Calu3 (cell line): ENCODE results near the gene GSK3B. TPM values are rescaled to one million over a fixed set of nuclear protein-coding genes. Genes with fewer than 3 reads are reported as not detected.
"Not testable (repeated sequence)": the region's sequence is repeated elsewhere in the genome, so short reads cannot be mapped to it uniquely, and the experiment has no call there.

ENCODE experiments used
- BruUV-seq: library from RNA; stranded (reverse); fragments of 400-500 nt; replicated peaks from 2 replicates; lab custom pipeline; 2021; lab: Mats Ljungman, UMichigan
- CTCF ChIA-PET: fragments of 300-600 bp; sonication (Branson Sonifier 250); formaldehyde crosslinking; loops from one replicate; lab custom pipeline; 2022; ENCODE audit warnings: antibody characterized with exemption; lab: Charles Lee
- DNase-seq: peaks from one replicate; pipeline ENCODE4 v3.0.0; 2022
- H3K27ac Mint-ChIP-seq: one replicate; pipeline ENCODE4 v1.8.0; 2022; ENCODE audit warnings: mixed read lengths; ENCODE audit not compliant: unreplicated experiment
- H3K27me3 Mint-ChIP-seq: one replicate; pipeline ENCODE4 v1.8.0; 2022; ENCODE audit warnings: mixed read lengths; ENCODE audit not compliant: unreplicated experiment
- H3K36me3 Mint-ChIP-seq: one replicate; pipeline ENCODE4 v1.8.0; 2022; ENCODE audit warnings: mild to moderate bottlenecking, moderate library complexity, mixed read lengths; ENCODE audit not compliant: insufficient read depth, unreplicated experiment
- H3K4me1 Mint-ChIP-seq: one replicate; pipeline ENCODE4 v1.8.0; 2022; ENCODE audit warnings: mild to moderate bottlenecking, low read depth, mixed read lengths; ENCODE audit not compliant: unreplicated experiment
- H3K4me3 Mint-ChIP-seq: one replicate; pipeline ENCODE4 v1.8.0; 2022; ENCODE audit warnings: mild to moderate bottlenecking, low read depth, moderate library complexity, mixed read lengths; ENCODE audit not compliant: unreplicated experiment
- H3K9me3 Mint-ChIP-seq: one replicate; pipeline ENCODE4 v1.8.0; 2022; ENCODE audit warnings: low read depth, mixed read lengths; ENCODE audit not compliant: unreplicated experiment
- CTCF ChIP-seq: fragments of 200-600 bp; IDR thresholded peaks from one replicate; pipeline ENCODE4 v1.8.0; 2022; ENCODE audit warnings: antibody characterized with exemption; ENCODE audit not compliant: unreplicated experiment
- intact Hi-C: fragments of 100-400 bp; cut with micrococcal nuclease; formaldehyde crosslinking; loops from one replicate; pipeline ENCODE4 v1.10.0; 2022; ENCODE audit not compliant: unreplicated experiment
- total RNA-seq: library from RNA; stranded (reverse); gene quantifications from 2 replicates; pipeline ENCODE4 v1.2.3, GENCODE V29; 2022

The GSK3B gene
- total RNA-seq, 1 experiment from 2014 or later = 48.6 TPM

- intact Hi-C loops = loop anchor here (10.0 kb wide), 1 partner anchor 47 kb away; no protein-coding TSS in a partner anchor
- BruUV-seq = no TSS peak
- Mint-ChIP-seq H3K27me3 (no peaks in the 10 kb centered on the region), H3K4me3 (no peak overlapping the region), H3K9me3 (no peaks in the 10 kb centered on the region), H3K4me1 (peaks cover 11% of the 10 kb centered on the region), H3K36me3 (no peaks in the 10 kb centered on the region), H3K27ac (no peak overlapping the region)
- no peak for DNase-seq
- CTCF ChIA-PET = no interaction called here
- TF ChIP-seq CTCF = no peak
Measured at GRCh38 chr3:120017692-120018091, 76.6 kb downstream of the GSK3B start.

- CTCF ChIA-PET = no interaction called here
- Mint-ChIP-seq H3K4me3 (no peak overlapping the region), H3K36me3 (no peaks in the 10 kb centered on the region), H3K27me3 (no peaks in the 10 kb centered on the region), H3K27ac (no peak overlapping the region), H3K9me3 (no peaks in the 10 kb centered on the region), H3K4me1 (peaks cover 13% of the 10 kb centered on the region)
- BruUV-seq = no TSS peak
- no peak for TF ChIP-seq CTCF
- no peak for DNase-seq
- intact Hi-C loops = loop anchor here (10.0 kb wide), 1 partner anchor 51 kb away; no protein-coding TSS in a partner anchor
Measured at GRCh38 chr3:120013481-120013880, 80.8 kb downstream of the GSK3B start.

DNA sequence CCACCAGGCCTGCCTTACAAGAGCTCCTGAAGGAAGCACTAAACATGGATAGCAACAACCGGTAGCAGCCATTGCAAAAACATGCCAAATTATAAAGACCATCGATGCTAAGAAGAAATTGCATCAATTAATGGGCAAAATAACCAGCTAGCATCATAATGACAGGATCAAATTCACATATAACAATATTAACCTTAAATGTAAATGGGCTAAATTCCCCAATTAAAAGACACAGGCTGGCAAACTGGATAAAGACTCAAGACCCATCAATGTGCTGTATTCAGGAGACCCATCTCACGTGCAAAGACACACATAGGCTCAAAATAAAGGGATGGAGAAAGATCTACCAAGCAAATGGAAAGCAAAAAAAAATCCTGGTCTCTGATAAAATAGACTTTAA, 88.5 kb downstream of the GSK3B start:
- H3K4me3 Mint-ChIP-seq, H3K27me3 Mint-ChIP-seq, H3K9me3 Mint-ChIP-seq, DNase-seq, CTCF ChIA-PET, H3K27ac Mint-ChIP-seq, H3K36me3 Mint-ChIP-seq, BruUV-seq: not testable (repeated sequence)
- intact Hi-C loops = loop anchor here (5.0 kb wide), 1 partner anchor 87 kb away; the partner anchor contains the start of gene GSK3B
- peaks cover 48% of the 10 kb centered on the region for H3K4me1 Mint-ChIP-seq

DNA sequence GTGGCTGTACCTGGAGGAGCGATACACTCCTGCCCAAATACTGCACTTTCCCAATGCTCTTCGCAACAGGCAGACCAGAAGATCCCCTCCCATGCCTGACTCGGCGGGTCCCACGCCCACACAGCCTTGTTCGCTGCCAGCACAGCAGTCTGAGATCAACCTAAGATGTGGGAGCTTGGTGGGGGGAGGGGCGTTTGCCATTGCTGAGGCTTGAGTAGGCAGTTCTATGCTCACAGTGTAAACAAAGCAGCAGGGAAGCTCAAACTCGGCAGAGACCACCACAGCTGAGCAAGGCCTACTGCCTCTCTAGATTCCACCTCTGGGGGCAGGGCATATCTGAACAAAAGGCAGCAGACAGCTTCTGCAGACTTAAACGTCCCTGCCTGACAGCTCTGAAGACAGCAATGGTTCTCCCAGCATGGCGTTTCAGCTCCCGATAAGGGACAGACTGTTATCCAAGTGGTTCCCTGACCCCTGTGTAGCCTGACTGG, 90.2 kb downstream of the GSK3B start:
- peak; percentile 25 for DNase-seq
- H3K27me3 Mint-ChIP-seq, H3K4me3 Mint-ChIP-seq, H3K9me3 Mint-ChIP-seq, BruUV-seq, H3K27ac Mint-ChIP-seq, intact Hi-C loops: not testable (repeated sequence)
- peaks cover 11% of the 10 kb centered on the region for H3K36me3 Mint-ChIP-seq
- peaks cover 56% of the 10 kb centered on the region for H3K4me1 Mint-ChIP-seq
- CTCF ChIA-PET = interaction anchor here (0.6 kb wide), 1 partner anchor 26 kb away, joined by 4 read pairs; no protein-coding TSS in a partner anchor

GRCh38 chr3:119998166-119998565, 96.1 kb downstream of the GSK3B start:
- CTCF ChIA-PET = no interaction called here
- Mint-ChIP-seq H3K36me3 (peaks cover 16% of the 10 kb centered on the region), H3K4me1 (peaks cover 16% of the 10 kb centered on the region)

More at GRCh38 chr3:119998166-119998565, 96.1 kb downstream of the GSK3B start:
- peak overlapping the region; percentile 9 for H3K27ac Mint-ChIP-seq
- no peaks in the 10 kb centered on the region for H3K9me3 Mint-ChIP-seq
- intact Hi-C loops = no loop called here
- no peak for TF ChIP-seq CTCF
- no TSS peak for BruUV-seq
- no peak for DNase-seq
- H3K27me3 Mint-ChIP-seq = no peaks in the 10 kb centered on the region
- H3K4me3 Mint-ChIP-seq = no peak overlapping the region
